Transverse colon (tissue), 4 donors: ENCODE data around the gene DCP1A. TPM values are rescaled to one million over a fixed set of nuclear protein-coding genes. Genes with fewer than 3 reads are reported as not detected.

Experiments used
- DNase-seq: peaks from one replicate; pipeline ENCODE4 v3.0.0-alpha.2; 2019
- H3K27ac ChIP-seq, 4 donors: fragments of 200-600 bp; sonication (generic); 2 replicates each; pipeline ENCODE4 v1.5.1; 2016 to 2018; ENCODE audit warnings: inconsistent platforms in 4 of 4
- H3K27me3 ChIP-seq: fragments of 200-600 bp; sonication (generic); 2 replicates; pipeline ENCODE4 v1.5.1; 2017; ENCODE audit warnings: inconsistent platforms
- H3K36me3 ChIP-seq, 4 donors: fragments of 200-600 bp; sonication (generic); 2 replicates each; pipeline ENCODE4 v1.5.1; 2017 to 2019; ENCODE audit warnings: inconsistent platforms in 4 of 4
- H3K4me1 ChIP-seq, 4 donors: fragments of 200-600 bp; sonication (generic); 2 replicates each; pipeline ENCODE4 v1.5.1; 2017 to 2020; ENCODE audit warnings: inconsistent platforms in 4 of 4
- H3K4me3 ChIP-seq, 4 donors: fragments of 200-600 bp; sonication (generic); 1 replicate in 1 of 4; 2 replicates in 3 of 4; pipeline versions ENCODE4 v1.5.1 to v1.6.1; 2017 to 2019; ENCODE audit warnings: inconsistent platforms in 4 of 4
- H3K9me3 ChIP-seq, 2 donors: fragments of 200-600 bp; sonication (generic); 2 replicates each; pipeline ENCODE4 v1.5.1; 2017 to 2019; ENCODE audit warnings: inconsistent platforms in 2 of 2
- CTCF ChIP-seq, 5 experiments: fragments of 200-600 bp in 3 of 5; fragments of 450-650 bp in 2 of 5; sonication (generic) in 3 of 5; IDR thresholded peaks; 1 replicate in 2 of 5; 2 replicates in 3 of 5; pipeline ENCODE4 v1.5.1; 2016 to 2017; ENCODE audit warnings: antibody characterized with exemption in 5 of 5, inconsistent platforms in 3 of 5, mild to moderate bottlenecking in 2 of 5, moderate library complexity in 1 of 5
- EP300 ChIP-seq: sonication (generic); formaldehyde crosslinking; IDR thresholded peaks from one replicate; pipeline ENCODE4 v1.6.1; 2017; ENCODE audit warnings: antibody characterized with exemption, low read depth
- POLR2A ChIP-seq: fragments of 450-650 bp; IDR thresholded peaks from one replicate; pipeline ENCODE4 v1.6.1; 2016; ENCODE audit warnings: antibody characterized with exemption, mild to moderate bottlenecking, moderate library complexity
- POLR2AphosphoS5 ChIP-seq, 3 donors: sonication (generic); formaldehyde crosslinking; IDR thresholded peaks; one replicate each; pipeline ENCODE4 v1.6.1; 2016; ENCODE audit warnings: antibody characterized with exemption in 3 of 3
- WGBS, 2 donors: methylation state at CpG; one replicate each; pipeline ENCODE4 v1.1.5; 2018; ENCODE audit warnings: low coverage in 1 of 2; 5-methylcytosine and 5-hydroxymethylcytosine counted together
- in situ Hi-C, 4 donors: fragments of 200-750 bp; cut with MboI; loops; one replicate each; pipeline versions ENCODE4 v1.15.0 to v1.15.1; 2017; ENCODE audit warnings: low sequenced_read_pairs in 3 of 4, low pct_ligation_motif_present in 1 of 4, low pct_unique_long_range_greater_than_20kb in 1 of 4
- intact Hi-C: fragments of 100-400 bp; cut with DNase I; formaldehyde crosslinking; loops from one replicate; pipeline ENCODE4 v1.15.1; 2023; ENCODE audit warnings: low total_unique reads
- total RNA-seq, 4 donors: library from RNA; depleted of rRNA; stranded (reverse); fragments of >200 nt; gene quantifications; one replicate each; pipeline ENCODE4 v1.1.0, GENCODE V29; 2016

The DCP1A gene
- total RNA-seq, 4 donors from 2014 or later, result 11.6 to 22.4 (median 17.2) TPM

GRCh38 chr3:53361852-53362251, 14.5 kb upstream of the DCP1A start:
- intact Hi-C loops, result no loop called here
- in situ Hi-C loops, result no loop called here
- Histone ChIP-seq H3K9me3 (no peaks in the 10 kb centered on the region), H3K27ac (no peak overlapping the region), H3K4me3 (no peak overlapping the region), H3K27me3 (no peaks in the 10 kb centered on the region), H3K36me3 (no peaks in the 10 kb centered on the region), H3K4me1 (no peaks in the 10 kb centered on the region)
- WGBS, 2 donors, result 88 to 92% methylated on average over 3 of the region's 3 CpGs
- no peak for TF ChIP-seq EP300
- TF ChIP-seq CTCF (IDR thresholded peaks at IDR 0.05), result no peak
- TF ChIP-seq POLR2A, result no peak
- no peak for TF ChIP-seq POLR2AphosphoS5 (IDR thresholded peaks at IDR 0.05)
- no peak for DNase-seq

GRCh38 chr3:53357458-53357857, 10.1 kb upstream of the DCP1A start:
- no peak for DNase-seq
- H3K27me3 ChIP-seq, result no peaks in the 10 kb centered on the region
- no peaks in the 10 kb centered on the region for H3K9me3 ChIP-seq
- no peaks in the 10 kb centered on the region for H3K4me1 ChIP-seq
- in situ Hi-C loops, result no loop called here
- no peak overlapping the region for H3K27ac ChIP-seq
- intact Hi-C loops, result no loop called here
- TF ChIP-seq EP300 (no peak), CTCF (IDR thresholded peaks at IDR 0.05) (no peak), POLR2A (no peak), POLR2AphosphoS5 (IDR thresholded peaks at IDR 0.05) (no peak)
- no peaks in the 10 kb centered on the region for H3K36me3 ChIP-seq
- WGBS, 2 donors, result 64 to 76% methylated on average over 1 of the region's 1 CpG
- no peak overlapping the region for H3K4me3 ChIP-seq

- no peaks in the 10 kb centered on the region for H3K27me3 ChIP-seq
- 75 to 93% methylated on average over 2 of the region's 2 CpGs for WGBS, 2 donors
- no peaks in the 10 kb centered on the region for H3K9me3 ChIP-seq
- intact Hi-C loops, result no loop called here
- in situ Hi-C loops, result no loop called here
- no peak overlapping the region for H3K27ac ChIP-seq
- no peaks in the 10 kb centered on the region for H3K36me3 ChIP-seq
- DNase-seq, result no peak
- peaks cover 0 to 9% (median 3%) of the 10 kb centered on the region in 4 donors for H3K4me1 ChIP-seq
- no peak overlapping the region for H3K4me3 ChIP-seq
- TF ChIP-seq EP300 (no peak), POLR2A (no peak), CTCF (IDR thresholded peaks at IDR 0.05) (no peak), POLR2AphosphoS5 (IDR thresholded peaks at IDR 0.05) (no peak)
These were observed 7.7 kb upstream of the DCP1A start for GRCh38 chr3:53354945-53355498.

GRCh38 chr3:53353202-53353601, 5.9 kb upstream of the DCP1A start:
- no peak overlapping the region for H3K4me3 ChIP-seq
- 76 to 79% methylated on average over 2 of the region's 2 CpGs for WGBS, 2 donors
- in situ Hi-C loops (no loop called here), intact Hi-C loops (no loop called here)
- no peak overlapping the region for H3K27ac ChIP-seq
- peaks cover 0 to 12% (median 4%) of the 10 kb centered on the region in 4 donors for H3K4me1 ChIP-seq
- no peaks in the 10 kb centered on the region for H3K9me3 ChIP-seq
- no peak for TF ChIP-seq CTCF (IDR thresholded peaks at IDR 0.05)
- TF ChIP-seq EP300, result no peak
- TF ChIP-seq POLR2A, result no peak
- TF ChIP-seq POLR2AphosphoS5 (IDR thresholded peaks at IDR 0.05), result no peak
- H3K27me3 ChIP-seq, result no peaks in the 10 kb centered on the region
- no peak for DNase-seq
- no peaks in the 10 kb centered on the region for H3K36me3 ChIP-seq
